Panc1 (cell line): ENCODE data around the gene CACNA1E. TPM values are rescaled to one million over a fixed set of nuclear protein-coding genes. Genes with fewer than 3 reads are reported as not detected.

Experiments used
- ATAC-seq: fragments of 200-7000 bp; cut with Tn5 transposase; 2 replicates; pipeline ENCODE4 v1.9.1; 2020; ENCODE audit warnings: mild to moderate bottlenecking, moderate library complexity
- BruUV-seq: library from RNA; stranded (reverse); fragments of 400-500 nt; replicated peaks from 2 replicates; lab custom pipeline; 2021; lab: Mats Ljungman, UMichigan
- CTCF ChIA-PET: fragments of 300-600 bp; sonication (Branson Sonifier 250); formaldehyde crosslinking; loops from one replicate; lab custom pipeline; 2022; ENCODE audit warnings: antibody characterized with exemption; lab: Charles Lee
- POLR2A ChIA-PET: fragments of 300-600 bp; sonication (Branson Sonifier 250); formaldehyde crosslinking; loops from one replicate; lab custom pipeline; 2022; ENCODE audit warnings: antibody characterized with exemption; lab: Charles Lee
- DNase-seq: peaks from one replicate; pipeline ENCODE4 v3.0.0-alpha.2; 2010; ENCODE audit warnings: low read depth, low spot score
- H3K27ac ChIP-seq: 2 replicates; pipeline ENCODE4 v1.5.1; 2011; ENCODE audit warnings: mild to moderate bottlenecking, low read length, inconsistent platforms
- H3K27me3 ChIP-seq: fragments of 200-500 bp; sonication (Bioruptor generic); 2 replicates; pipeline ENCODE4 v1.6.0; 2014; ENCODE audit warnings: low read length, inconsistent platforms; ENCODE audit not compliant: control insufficient read depth, insufficient read depth
- H3K36me3 ChIP-seq: fragments of 200-500 bp; sonication (Bioruptor generic); 2 replicates; pipeline ENCODE4 v1.5.1; 2014; ENCODE audit warnings: inconsistent platforms, mild to moderate bottlenecking, low read length, moderate library complexity; ENCODE audit not compliant: control insufficient read depth, insufficient read depth
- H3K4me1 ChIP-seq: 2 replicates; pipeline ENCODE4 v1.5.1; 2011; ENCODE audit warnings: inconsistent platforms, mild to moderate bottlenecking, low read length, moderate library complexity; ENCODE audit not compliant: control insufficient read depth, insufficient read depth
- H3K4me3 ChIP-seq, 2 experiments: 2 replicates each; pipeline ENCODE4 v1.5.1; 2011 to 2012; ENCODE audit warnings: low read depth in 2 of 2, low read length in 2 of 2, mild to moderate bottlenecking in 2 of 2, inconsistent platforms in 1 of 2, moderate library complexity in 1 of 2
- H3K9me3 ChIP-seq: fragments of 200-500 bp; sonication (Bioruptor generic); 2 replicates; pipeline ENCODE4 v1.5.1; 2014; ENCODE audit warnings: low read depth, mild to moderate bottlenecking, inconsistent platforms, low read length, moderate library complexity; ENCODE audit not compliant: control insufficient read depth, insufficient read depth
- CTCF ChIP-seq: fragments of 450-650 bp; IDR thresholded peaks from 2 replicates; pipeline ENCODE4 v1.5.1; 2017; ENCODE audit warnings: mild to moderate bottlenecking
- POLR2AphosphoS5 ChIP-seq: IDR thresholded peaks from 2 replicates; pipeline ENCODE4 v1.6.1; 2012; ENCODE audit warnings: mild to moderate bottlenecking, low read depth, low read length, moderate library complexity
- REST ChIP-seq, 2 experiments: IDR thresholded peaks; 2 replicates each; pipeline ENCODE4 v1.6.1; 2011 to 2012; ENCODE audit warnings: low read depth in 2 of 2, control low read depth in 1 of 2, low read length in 1 of 2, mild to moderate bottlenecking in 1 of 2, moderate library complexity in 1 of 2; ENCODE audit not compliant: insufficient read depth in 1 of 2
- SIN3A ChIP-seq: IDR thresholded peaks from 2 replicates; pipeline ENCODE4 v1.6.1; 2012; ENCODE audit warnings: low read depth, mild to moderate bottlenecking, low read length, moderate library complexity, borderline replicate concordance; ENCODE audit not compliant: insufficient read depth
- TCF7L2 ChIP-seq: IDR thresholded peaks from 2 replicates; pipeline ENCODE4 v1.6.1; 2011; ENCODE audit warnings: mild to moderate bottlenecking, low read depth, low read length, inconsistent platforms
- in situ Hi-C: cut with HindIII; loops from 2 replicates; pipeline ENCODE4 v1.10.0; 2016; ENCODE audit warnings: low sequenced_read_pairs, low pct_unique_long_range_greater_than_20kb
- intact Hi-C: fragments of 100-400 bp; cut with micrococcal nuclease; formaldehyde crosslinking; loops from one replicate; pipeline ENCODE4 v1.10.0; 2022; ENCODE audit not compliant: unreplicated experiment
- total RNA-seq: library from RNA; stranded (reverse); gene quantifications from one replicate; pipeline ENCODE4 v1.2.1, GENCODE V29; 2021; ENCODE audit not compliant: unreplicated experiment

Gene CACNA1E
- total RNA-seq, 1 experiment from 2014 or later = not detected

- DNase-seq (no peak), ATAC-seq (no peak)
- no peaks in the 10 kb centered on the region for H3K36me3 ChIP-seq
- intact Hi-C loops = no loop called here
- ChIA-PET POLR2A (no interaction called here), CTCF (no interaction called here)
- BruUV-seq = no TSS peak
- no peaks in the 10 kb centered on the region for H3K9me3 ChIP-seq
- no peak overlapping the region for H3K27ac ChIP-seq
- no peak for TF ChIP-seq TCF7L2
- H3K4me1 ChIP-seq = no peaks in the 10 kb centered on the region
- no peak overlapping the region for H3K4me3 ChIP-seq
- no peaks in the 10 kb centered on the region for H3K27me3 ChIP-seq
- in situ Hi-C loops = no loop called here
Measured at GRCh38 chr1:181660621-181661020, 177.3 kb downstream of the CACNA1E start.

GRCh38 chr1:181661569-181661968 is 178.3 kb downstream of the CACNA1E start:
- intact Hi-C loops = no loop called here
- Histone ChIP-seq H3K4me1 (no peaks in the 10 kb centered on the region), H3K9me3 (no peaks in the 10 kb centered on the region), H3K36me3 (no peaks in the 10 kb centered on the region), H3K27me3 (no peaks in the 10 kb centered on the region), H3K27ac (no peak overlapping the region), H3K4me3 (no peak overlapping the region)
- ChIA-PET CTCF (no interaction called here), POLR2A (no interaction called here)
- no TSS peak for BruUV-seq
- TF ChIP-seq SIN3A (no peak), CTCF (no peak), POLR2AphosphoS5 (no peak), TCF7L2 (no peak), REST (IDR thresholded peaks at IDR 0.05; ENCODE audit: insufficient read depth in 1 of 2, low read depth in 2 of 2, low read length in 1 of 2) (no peak)
- no peak for DNase-seq
- in situ Hi-C loops = no loop called here
- no peak for ATAC-seq

- ATAC-seq (no peak), DNase-seq (no peak)
- H3K9me3 ChIP-seq = no peaks in the 10 kb centered on the region
- intact Hi-C loops = no loop called here
- no peaks in the 10 kb centered on the region for H3K4me1 ChIP-seq
- H3K4me3 ChIP-seq = no peak overlapping the region
- TF ChIP-seq SIN3A (no peak), REST (IDR thresholded peaks at IDR 0.05; ENCODE audit: insufficient read depth in 1 of 2, low read depth in 2 of 2, low read length in 1 of 2) (no peak), CTCF (no peak), TCF7L2 (no peak), POLR2AphosphoS5 (no peak)
- CTCF ChIA-PET = no interaction called here
- no peaks in the 10 kb centered on the region for H3K27me3 ChIP-seq
- no TSS peak for BruUV-seq
- H3K36me3 ChIP-seq = no peaks in the 10 kb centered on the region
- H3K27ac ChIP-seq = no peak overlapping the region
- in situ Hi-C loops = no loop called here
- POLR2A ChIA-PET = no interaction called here
Measured at GRCh38 chr1:181662606-181663005, 179.3 kb downstream of the CACNA1E start.
